22Rv1 (cell line): ENCODE data around the gene ITIH1.

Experiments used
- H3K27ac ChIP-seq: fragments of 450-650 bp; 2 replicates; pipeline ENCODE4 v1.5.1; 2017
- ZFX ChIP-seq: fragments of 450-650 bp; IDR thresholded peaks from 2 replicates; pipeline ENCODE4 v1.6.1; 2017; ENCODE audit warnings: antibody characterized with exemption, borderline replicate concordance
- TF ChIP-seq, protein P1 (sequence below): fragments of 450-650 bp; IDR thresholded peaks from 2 replicates; pipeline ENCODE4 v1.5.1; 2017; ENCODE audit warnings: mild to moderate bottlenecking

Gene ITIH1

GRCh38 chr3:52811452-52812011, 34.1 kb downstream of the ITIH1 start:
- no peak overlapping the region for H3K27ac ChIP-seq
- TF ChIP-seq ZFX: no peak
- TF ChIP-seq, protein P1, sequence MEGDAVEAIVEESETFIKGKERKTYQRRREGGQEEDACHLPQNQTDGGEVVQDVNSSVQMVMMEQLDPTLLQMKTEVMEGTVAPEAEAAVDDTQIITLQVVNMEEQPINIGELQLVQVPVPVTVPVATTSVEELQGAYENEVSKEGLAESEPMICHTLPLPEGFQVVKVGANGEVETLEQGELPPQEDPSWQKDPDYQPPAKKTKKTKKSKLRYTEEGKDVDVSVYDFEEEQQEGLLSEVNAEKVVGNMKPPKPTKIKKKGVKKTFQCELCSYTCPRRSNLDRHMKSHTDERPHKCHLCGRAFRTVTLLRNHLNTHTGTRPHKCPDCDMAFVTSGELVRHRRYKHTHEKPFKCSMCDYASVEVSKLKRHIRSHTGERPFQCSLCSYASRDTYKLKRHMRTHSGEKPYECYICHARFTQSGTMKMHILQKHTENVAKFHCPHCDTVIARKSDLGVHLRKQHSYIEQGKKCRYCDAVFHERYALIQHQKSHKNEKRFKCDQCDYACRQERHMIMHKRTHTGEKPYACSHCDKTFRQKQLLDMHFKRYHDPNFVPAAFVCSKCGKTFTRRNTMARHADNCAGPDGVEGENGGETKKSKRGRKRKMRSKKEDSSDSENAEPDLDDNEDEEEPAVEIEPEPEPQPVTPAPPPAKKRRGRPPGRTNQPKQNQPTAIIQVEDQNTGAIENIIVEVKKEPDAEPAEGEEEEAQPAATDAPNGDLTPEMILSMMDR: no peak

- TF ChIP-seq ZFX: no peak
- TF ChIP-seq, protein P1: no peak
- no peak overlapping the region for H3K27ac ChIP-seq
These were observed 36.4 kb downstream of the ITIH1 start for GRCh38 chr3:52813810-52814209.

DNA sequence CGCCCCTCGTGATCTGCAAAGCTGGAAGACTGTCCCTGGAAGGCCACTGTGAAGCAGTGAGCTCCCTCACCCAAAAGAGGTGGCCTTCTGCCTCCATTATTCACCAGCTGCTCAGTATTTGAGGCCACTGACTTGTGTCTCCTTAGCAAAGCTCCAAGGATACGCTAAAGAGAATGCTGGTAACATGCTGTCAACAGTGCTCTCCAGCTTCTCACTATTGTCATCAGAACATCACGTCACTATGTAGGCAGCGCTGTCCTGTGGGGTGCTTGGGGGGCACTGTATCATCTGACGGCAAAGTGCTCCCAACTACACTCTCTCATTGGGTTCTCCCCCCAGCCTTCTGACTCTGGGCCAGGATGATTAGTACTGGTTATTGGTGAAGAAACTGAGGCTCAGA, 38.8 kb downstream of the ITIH1 start:
- TF ChIP-seq ZFX: no peak
- TF ChIP-seq, protein P1: no peak
- no peak overlapping the region for H3K27ac ChIP-seq

- TF ChIP-seq, protein P1: no peak
- TF ChIP-seq ZFX: no peak
- no peak overlapping the region for H3K27ac ChIP-seq
These were observed 39.3 kb downstream of the ITIH1 start for GRCh38 chr3:52816654-52817053.

DNA sequence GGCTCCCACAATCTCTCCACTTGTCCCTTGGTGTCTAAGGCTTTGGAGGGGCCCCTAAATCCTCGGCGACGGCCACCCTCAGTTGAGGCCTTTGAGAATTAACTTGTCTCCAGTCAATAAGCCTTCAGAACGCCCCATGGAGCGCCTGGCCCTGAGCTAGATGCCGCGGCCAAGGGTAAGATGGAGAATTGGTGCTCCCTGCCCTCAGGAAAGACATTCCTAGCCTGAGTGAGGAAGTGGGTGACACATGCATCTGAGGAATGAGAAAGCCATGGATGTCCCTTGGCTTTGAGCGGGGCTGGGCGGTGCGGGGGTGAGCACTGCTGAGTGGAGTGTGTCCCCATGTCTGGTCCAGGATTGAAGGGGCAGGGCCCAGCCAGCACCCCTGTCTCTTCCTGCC, 39.8 kb downstream of the ITIH1 start:
- TF ChIP-seq, protein P1: no peak
- no peak for TF ChIP-seq ZFX
- H3K27ac ChIP-seq: no peak overlapping the region

- TF ChIP-seq ZFX: no peak
- no peak overlapping the region for H3K27ac ChIP-seq
These were observed 40.5 kb downstream of the ITIH1 start for GRCh38 chr3:52817860-52818259.

DNA sequence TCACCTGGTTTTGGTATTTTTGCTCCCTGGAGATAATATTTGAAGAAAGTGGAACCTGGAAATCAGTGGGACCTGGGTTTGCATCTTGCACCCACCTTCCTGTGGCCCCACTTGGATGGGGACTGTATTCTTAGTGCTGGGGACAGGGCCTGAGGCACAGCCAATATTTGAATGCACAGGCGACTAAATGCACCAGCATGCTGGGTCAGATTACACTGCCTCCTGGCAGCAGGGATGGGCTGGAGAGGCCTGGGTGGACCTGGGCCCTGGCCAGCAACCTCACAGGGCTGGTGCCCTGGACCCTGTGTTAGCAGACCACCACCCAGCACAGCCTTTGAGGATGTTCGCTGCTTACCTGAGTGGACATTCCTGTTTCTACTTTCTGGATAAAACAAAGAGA, 42.5 kb downstream of the ITIH1 start:
- no peak overlapping the region for H3K27ac ChIP-seq
- TF ChIP-seq, protein P1: no peak
- no peak for TF ChIP-seq ZFX

DNA sequence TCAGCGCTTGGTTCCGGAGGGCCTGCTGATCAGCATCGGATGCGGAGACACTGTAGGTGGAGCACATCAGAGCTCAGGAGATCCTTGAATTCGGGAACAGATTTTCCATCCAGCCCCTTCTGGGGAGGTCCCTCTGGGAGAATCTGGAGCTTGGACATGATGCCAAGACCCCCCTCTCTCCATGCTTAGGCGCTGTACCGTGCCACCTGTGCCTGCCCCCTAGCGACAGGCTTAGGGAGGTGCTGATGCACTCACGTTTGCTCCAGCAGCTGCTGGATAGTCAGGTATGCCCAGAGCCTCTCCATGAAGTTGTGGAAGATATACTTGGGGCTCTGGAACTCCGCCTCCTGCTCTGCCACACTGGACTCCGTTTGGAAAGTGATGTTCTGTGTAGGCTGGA, 43.3 kb downstream of the ITIH1 start:
- H3K27ac ChIP-seq: no peak overlapping the region
- TF ChIP-seq, protein P1: peak; percentile 88
- TF ChIP-seq ZFX: no peak
